Mucosa of descending colon (tissue), 3 donors: Measurements from ENCODE around the gene ETS2. TPM values are rescaled to one million over a fixed set of nuclear protein-coding genes. Genes with fewer than 3 reads are reported as not detected.

Experiments used
- ATAC-seq: fragments of 200-7000 bp; cut with Tn5 transposase; one replicate; pipeline ENCODE4 v1.9.1; 2020; ENCODE audit warnings: mild to moderate bottlenecking, moderate library complexity
- DNase-seq, 3 donors: peaks; one replicate each; pipeline ENCODE4 v3.0.0-alpha.2; 2020
- H3K36me3 ChIP-seq: fragments of 200-600 bp; one replicate; pipeline ENCODE4 v1.8.0; 2021; ENCODE audit warnings: low read depth, mild to moderate bottlenecking
- H3K4me1 ChIP-seq: fragments of 200-600 bp; one replicate; pipeline ENCODE4 v1.8.0; 2021; ENCODE audit warnings: low read depth, mild to moderate bottlenecking
- H3K4me3 ChIP-seq: fragments of 200-600 bp; one replicate; pipeline ENCODE4 v1.8.0; 2021; ENCODE audit warnings: mild to moderate bottlenecking
- H3K9me3 ChIP-seq: fragments of 200-600 bp; one replicate; pipeline ENCODE4 v1.8.0; 2021; ENCODE audit warnings: mild to moderate bottlenecking
- CTCF ChIP-seq: fragments of 200-600 bp; IDR thresholded peaks from one replicate; pipeline ENCODE4 v1.8.0; 2022; ENCODE audit warnings: antibody characterized with exemption, mild to moderate bottlenecking
- intact Hi-C, 2 donors: fragments of 100-400 bp; cut with DNase I in 1 of 2; cut with micrococcal nuclease in 1 of 2; formaldehyde crosslinking; loops; one replicate each; pipeline versions ENCODE4 v1.11.0 to v1.11.1; 2022; cut with DNase I, micrococcal nuclease
- long read RNA-seq, 2 donors: library from polyadenylated mRNA; unstranded; transcript quantifications; one replicate each; pipeline ENCODE4 v2.0.0, GENCODE V29; 2019 to 2021
- total RNA-seq, 3 donors: library from RNA; stranded (reverse); fragmentation: NEBNext Ultra II Directional in 2 of 3; extraction: Animal tissue kit (Norgen Biotek cat#: 25700) in 2 of 3; gene quantifications; one replicate each; pipeline versions ENCODE4 v1.2.1 to v1.2.4, GENCODE V29; 2021 to 2023
- donor health status: DM: no; HTN: no; CAD: no; lungs with moderate emphysema.
- donor health status: DM: no; HTN: no; CAD: no.
- donor health status: DM: no; HTN: yes; CAD: no.

Gene ETS2
- 100 to 1,000 TPM; 115 to 222 (median 171) TPM for total RNA-seq
- long read RNA-seq, donor 1, transcript ETS2-202 (10 exons, 3,766 nt): major isoform, 52 of 84 reads
- long read RNA-seq, donor 1, partial matches to known transcripts: 28 of 84 reads
- long read RNA-seq, donor 1, other reads (novel, unspliced or antisense): 4 of 84 reads
- long read RNA-seq, donor 2, transcript ETS2-202 (10 exons, 3,766 nt): major isoform, 82 of 125 reads
- long read RNA-seq, donor 2, partial matches to known transcripts: 37 of 125 reads
- long read RNA-seq, donor 2, other reads (novel, unspliced or antisense): 6 of 125 reads

GRCh38 chr21:38805328-38806152, at the start of gene ETS2:
TSS of gene ETS2 (plus strand) at chr21:38805929. CDS start at chr21:38810035, 4,106 bp downstream.
- peak within 1 kb of the TSS; percentile 85 for H3K4me3 ChIP-seq
- no peak for TF ChIP-seq CTCF
- peak; percentile 80 for ATAC-seq
- H3K9me3 ChIP-seq: no peaks in the 10 kb centered on the region
- no peaks in the 10 kb centered on the region for H3K36me3 ChIP-seq
- H3K4me1 ChIP-seq: peaks cover 6% of the 10 kb centered on the region
- peak; percentile 91 to 95 (median 94) for DNase-seq
- intact Hi-C loops: loop anchor here (10.0 kb wide), 3 partner anchors 51 to 319 kb away; no protein-coding TSS in a partner anchor

- Histone ChIP-seq H3K36me3 (no peaks in the 10 kb centered on the region), H3K4me3 (no peak overlapping the region), H3K9me3 (no peaks in the 10 kb centered on the region), H3K4me1 (no peaks in the 10 kb centered on the region)
- no peak for TF ChIP-seq CTCF
- intact Hi-C loops: loop anchor here in 1 of 2 donors (10.0 kb wide), 1 partner anchor 48 kb away; the partner anchor contains the start of gene ETS2
- ATAC-seq (no peak), DNase-seq (no peak)
Observed at GRCh38 chr21:38756746-38757145, 49.0 kb upstream of the ETS2 start.

GRCh38 chr21:38758501-38759214, 47.1 kb upstream of the ETS2 start:
- H3K36me3 ChIP-seq: no peaks in the 10 kb centered on the region
- no peaks in the 10 kb centered on the region for H3K9me3 ChIP-seq
- DNase-seq (no peak), ATAC-seq (no peak)
- no peak for TF ChIP-seq CTCF
- intact Hi-C loops: loop anchor here in 1 of 2 donors (10.0 kb wide), 1 partner anchor 46 kb away; the partner anchor contains the start of gene ETS2
- H3K4me3 ChIP-seq: no peak overlapping the region
- no peaks in the 10 kb centered on the region for H3K4me1 ChIP-seq

GRCh38 chr21:38759413-38759812, 46.3 kb upstream of the ETS2 start:
- Histone ChIP-seq H3K4me3 (no peak overlapping the region), H3K36me3 (no peaks in the 10 kb centered on the region), H3K9me3 (no peaks in the 10 kb centered on the region), H3K4me1 (no peaks in the 10 kb centered on the region)
- no peak for TF ChIP-seq CTCF
- intact Hi-C loops: loop anchor here in 1 of 2 donors (10.0 kb wide), 1 partner anchor 45 kb away; the partner anchor contains the start of gene ETS2
- DNase-seq (no peak), ATAC-seq (no peak)

- H3K36me3 ChIP-seq: no peaks in the 10 kb centered on the region
- H3K4me1 ChIP-seq: no peaks in the 10 kb centered on the region
- TF ChIP-seq CTCF: no peak
- H3K4me3 ChIP-seq: no peak overlapping the region
- H3K9me3 ChIP-seq: no peaks in the 10 kb centered on the region
- no peak for DNase-seq
- intact Hi-C loops: no loop called here
- ATAC-seq: no peak
Observed at GRCh38 chr21:38760017-38760761, 45.5 kb upstream of the ETS2 start.
